ENCODE data around the gene ERG28.

Gene ERG28

GRCh38 chr14:75672605-75673192 lies 12.0 kb upstream of the ERG28 start (continued):
- TF ChIP-seq TSHZ2 (CRISPR knock-in tag; IDR thresholded peaks at IDR 0.05) = no peak
- TF ChIP-seq, protein P1, sequence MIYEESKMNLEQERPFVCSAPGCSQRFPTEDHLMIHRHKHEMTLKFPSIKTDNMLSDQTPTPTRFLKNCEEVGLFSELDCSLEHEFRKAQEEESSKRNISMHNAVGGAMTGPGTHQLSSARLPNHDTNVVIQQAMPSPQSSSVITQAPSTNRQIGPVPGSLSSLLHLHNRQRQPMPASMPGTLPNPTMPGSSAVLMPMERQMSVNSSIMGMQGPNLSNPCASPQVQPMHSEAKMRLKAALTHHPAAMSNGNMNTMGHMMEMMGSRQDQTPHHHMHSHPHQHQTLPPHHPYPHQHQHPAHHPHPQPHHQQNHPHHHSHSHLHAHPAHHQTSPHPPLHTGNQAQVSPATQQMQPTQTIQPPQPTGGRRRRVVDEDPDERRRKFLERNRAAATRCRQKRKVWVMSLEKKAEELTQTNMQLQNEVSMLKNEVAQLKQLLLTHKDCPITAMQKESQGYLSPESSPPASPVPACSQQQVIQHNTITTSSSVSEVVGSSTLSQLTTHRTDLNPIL (CRISPR knock-in tag; IDR thresholded peaks at IDR 0.05; ENCODE audit: low read depth) = no peak
- no peak for TF ChIP-seq ZC3H10 (CRISPR knock-in tag; IDR thresholded peaks at IDR 0.05)
- TF ChIP-seq ZFP30 (CRISPR knock-in tag; IDR thresholded peaks at IDR 0.05) = no peak

DNA sequence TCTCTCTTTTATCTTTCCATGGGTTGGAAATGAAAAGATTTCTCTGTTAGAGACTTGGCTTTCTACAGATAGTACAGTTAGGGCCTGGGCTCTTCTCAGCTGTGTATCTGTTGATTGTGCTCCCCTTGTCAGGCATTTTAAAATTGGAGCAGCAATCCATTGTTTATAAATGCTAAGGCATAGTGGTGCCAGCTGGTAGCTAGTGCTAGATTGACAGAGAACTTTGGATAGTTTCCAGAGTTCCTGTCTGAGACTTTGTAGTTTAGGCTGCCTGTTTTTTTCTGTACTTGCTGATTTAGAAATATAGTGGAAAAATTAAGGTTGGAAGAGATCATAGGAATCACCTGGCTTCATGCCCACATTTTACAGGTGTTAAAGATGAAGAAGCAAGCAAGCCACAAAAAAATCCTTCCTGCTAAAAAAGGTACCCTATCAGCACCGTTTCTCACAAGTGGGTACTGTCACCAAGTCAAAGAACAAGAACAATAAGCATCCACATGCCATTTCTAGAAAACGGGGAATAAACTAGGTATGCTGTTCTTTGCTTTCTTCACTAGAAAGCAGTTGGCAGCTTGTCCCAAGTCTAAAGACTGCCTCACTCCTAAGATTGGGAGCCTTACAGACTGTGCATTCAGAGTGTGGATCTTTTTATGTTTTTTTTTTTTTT lies 6.6 kb upstream of the ERG28 start:
- no peak for TF ChIP-seq CSRNP3 (CRISPR knock-in tag; IDR thresholded peaks at IDR 0.05)
- TF ChIP-seq, protein P1 (CRISPR knock-in tag; IDR thresholded peaks at IDR 0.05; ENCODE audit: low read depth) = no peak
- TF ChIP-seq OSR1 (CRISPR knock-in tag; IDR thresholded peaks at IDR 0.05) = no peak
- TF ChIP-seq, protein P2, sequence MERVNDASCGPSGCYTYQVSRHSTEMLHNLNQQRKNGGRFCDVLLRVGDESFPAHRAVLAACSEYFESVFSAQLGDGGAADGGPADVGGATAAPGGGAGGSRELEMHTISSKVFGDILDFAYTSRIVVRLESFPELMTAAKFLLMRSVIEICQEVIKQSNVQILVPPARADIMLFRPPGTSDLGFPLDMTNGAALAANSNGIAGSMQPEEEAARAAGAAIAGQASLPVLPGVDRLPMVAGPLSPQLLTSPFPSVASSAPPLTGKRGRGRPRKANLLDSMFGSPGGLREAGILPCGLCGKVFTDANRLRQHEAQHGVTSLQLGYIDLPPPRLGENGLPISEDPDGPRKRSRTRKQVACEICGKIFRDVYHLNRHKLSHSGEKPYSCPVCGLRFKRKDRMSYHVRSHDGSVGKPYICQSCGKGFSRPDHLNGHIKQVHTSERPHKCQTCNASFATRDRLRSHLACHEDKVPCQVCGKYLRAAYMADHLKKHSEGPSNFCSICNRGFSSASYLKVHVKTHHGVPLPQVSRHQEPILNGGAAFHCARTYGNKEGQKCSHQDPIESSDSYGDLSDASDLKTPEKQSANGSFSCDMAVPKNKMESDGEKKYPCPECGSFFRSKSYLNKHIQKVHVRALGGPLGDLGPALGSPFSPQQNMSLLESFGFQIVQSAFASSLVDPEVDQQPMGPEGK (CRISPR knock-in tag; IDR thresholded peaks at IDR 0.05; ENCODE audit: borderline replicate concordance) = no peak
- no peak for TF ChIP-seq ESRRG (CRISPR knock-in tag; IDR thresholded peaks at IDR 0.05)
- TF ChIP-seq ZNF70 (CRISPR knock-in tag; IDR thresholded peaks at IDR 0.05) = no peak
- no peak for TF ChIP-seq TCF4 (CRISPR knock-in tag; IDR thresholded peaks at IDR 0.05; ENCODE audit: borderline replicate concordance)
- no peak for TF ChIP-seq ISL1 (CRISPR knock-in tag; IDR thresholded peaks at IDR 0.05)
- no peak for TF ChIP-seq ZC3H10 (CRISPR knock-in tag; IDR thresholded peaks at IDR 0.05)
- no peak for TF ChIP-seq BACH2 (CRISPR knock-in tag; IDR thresholded peaks at IDR 0.05; ENCODE audit: borderline replicate concordance)
- no peak for TF ChIP-seq TSHZ2 (CRISPR knock-in tag; IDR thresholded peaks at IDR 0.05)
- no peak for TF ChIP-seq ZNF565 (CRISPR knock-in tag; conservative IDR thresholded peaks at IDR 0.05; ENCODE audit: low read depth)
- no peak for TF ChIP-seq ZFP3 (CRISPR knock-in tag; IDR thresholded peaks at IDR 0.05)
- no peak for TF ChIP-seq PPARA (CRISPR knock-in tag; IDR thresholded peaks at IDR 0.05; ENCODE audit: borderline replicate concordance)
- TF ChIP-seq TOX (CRISPR knock-in tag; IDR thresholded peaks at IDR 0.05; ENCODE audit: borderline replicate concordance) = no peak
- TF ChIP-seq RARB (CRISPR knock-in tag; IDR thresholded peaks at IDR 0.05) = no peak
- TF ChIP-seq ARNTL (CRISPR knock-in tag; IDR thresholded peaks at IDR 0.05; ENCODE audit: borderline replicate concordance, low read depth) = no peak
- ATAC-seq = no peak

Measured in SK-N-SH treated with all-trans-retinoic acid at 6 μM for 48 hours (cell line).